ENCODE results near the gene PIK3C2G.

Gene PIK3C2G

GRCh38 chr12:18578191-18578590 is 316.9 kb downstream of the PIK3C2G start:
- DNase-seq: no peak

DNA sequence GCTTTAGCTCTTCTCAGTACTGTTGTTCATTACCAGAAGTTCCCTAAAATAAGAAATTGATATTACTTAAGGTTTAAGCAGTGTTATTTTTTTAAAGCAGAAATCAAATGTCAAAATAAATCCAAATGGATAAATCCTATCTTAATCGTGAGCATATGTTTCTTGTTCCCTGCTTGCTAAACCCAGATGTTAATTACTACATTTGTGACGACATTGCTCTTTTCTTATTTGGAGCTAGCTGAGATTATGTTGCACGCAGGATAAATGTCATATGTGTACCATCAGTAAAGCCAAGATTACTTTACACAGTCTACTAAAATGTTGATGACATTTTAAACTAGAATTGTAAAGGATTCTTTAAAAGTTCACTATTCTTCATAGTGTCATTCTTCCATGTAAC is 319.0 kb downstream of the PIK3C2G start:
- DNase-seq: no peak

DNA sequence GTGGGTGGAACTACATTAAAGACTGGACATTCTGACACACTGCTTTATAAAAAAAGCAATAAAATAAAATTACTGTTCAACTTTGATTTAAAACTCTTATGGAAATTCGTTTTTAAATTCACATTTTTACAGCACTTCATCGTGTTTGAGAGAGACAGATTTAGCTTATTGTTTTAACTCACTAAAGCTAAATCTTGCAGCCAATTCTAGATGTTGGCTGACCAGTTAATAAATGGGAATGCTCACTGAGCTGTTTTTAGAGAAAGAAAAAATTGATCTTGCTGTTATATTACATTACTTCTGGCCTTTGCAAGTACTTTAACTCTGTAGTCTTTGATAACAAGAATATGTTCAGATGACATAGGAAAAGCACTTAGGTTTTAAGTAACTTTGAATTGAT is 319.4 kb downstream of the PIK3C2G start:
- no peak for DNase-seq

- no peak for DNase-seq
These were observed 320.1 kb downstream of the PIK3C2G start for GRCh38 chr12:18581232-18581962.

DNA sequence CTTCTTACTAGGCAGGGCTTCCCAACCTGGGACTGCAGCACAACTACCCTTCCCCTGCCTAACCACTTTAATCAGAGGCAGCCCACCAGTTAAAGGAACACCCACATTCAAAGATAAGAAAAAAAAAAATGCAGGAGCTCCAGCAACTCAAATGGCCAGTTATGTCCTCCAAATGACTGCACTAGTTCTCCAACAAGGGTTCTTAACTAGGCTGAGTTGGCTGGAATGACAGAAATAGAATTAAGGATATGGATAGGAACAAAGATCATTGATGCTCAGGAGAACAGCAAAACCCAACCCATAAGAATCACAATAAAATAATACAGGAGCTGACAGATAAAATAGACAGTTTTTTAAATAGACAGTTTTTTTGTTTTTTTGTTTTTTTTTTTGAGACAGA is 322.3 kb downstream of the PIK3C2G start:
- DNase-seq: no peak

DNA sequence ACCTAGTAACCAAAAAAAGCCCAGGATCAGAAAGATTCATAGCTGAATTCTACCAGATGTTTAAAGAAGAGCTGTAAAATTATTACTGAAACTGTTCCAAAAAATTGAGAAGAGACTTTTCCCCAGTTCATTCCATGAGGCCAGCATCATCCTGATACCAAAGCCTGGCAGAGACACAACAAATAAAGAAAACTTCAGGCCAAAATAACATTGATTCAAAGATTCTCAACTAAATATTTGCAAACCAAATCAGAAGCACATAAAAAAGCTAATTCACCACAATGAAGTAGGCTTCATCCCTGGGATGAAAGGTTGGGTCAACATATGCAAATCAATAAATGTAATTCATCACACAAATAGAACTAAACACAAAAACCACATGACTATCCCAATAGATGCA is 325.3 kb downstream of the PIK3C2G start:
- no peak for DNase-seq

DNA sequence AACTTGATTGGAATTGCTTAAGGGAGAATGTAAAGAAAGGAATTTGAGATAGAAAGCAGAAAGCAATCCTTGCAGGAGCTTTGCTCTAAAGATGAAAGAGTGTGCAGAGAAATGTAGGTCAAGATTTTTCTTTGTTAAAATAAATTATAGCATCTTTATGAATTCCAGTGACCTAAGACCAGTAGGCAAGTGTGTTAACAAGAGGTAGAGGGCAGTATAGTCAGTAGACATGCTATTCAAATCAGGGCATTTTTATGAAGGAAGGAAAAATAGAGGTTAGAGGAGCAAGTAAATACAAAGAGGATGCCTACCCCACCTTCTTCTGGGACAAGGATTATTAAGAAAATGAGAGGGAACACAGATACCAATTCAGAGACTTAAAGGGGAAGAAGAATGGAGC is 328.0 kb downstream of the PIK3C2G start:
- no peak for DNase-seq

- no peak for DNase-seq
These were observed 330.2 kb downstream of the PIK3C2G start for GRCh38 chr12:18591473-18591872.

GRCh38 chr12:18595412-18595811 is 334.1 kb downstream of the PIK3C2G start:
- DNase-seq: no peak

GRCh38 chr12:18601962-18602361 is 340.6 kb downstream of the PIK3C2G start:
- no peak for DNase-seq

DNA sequence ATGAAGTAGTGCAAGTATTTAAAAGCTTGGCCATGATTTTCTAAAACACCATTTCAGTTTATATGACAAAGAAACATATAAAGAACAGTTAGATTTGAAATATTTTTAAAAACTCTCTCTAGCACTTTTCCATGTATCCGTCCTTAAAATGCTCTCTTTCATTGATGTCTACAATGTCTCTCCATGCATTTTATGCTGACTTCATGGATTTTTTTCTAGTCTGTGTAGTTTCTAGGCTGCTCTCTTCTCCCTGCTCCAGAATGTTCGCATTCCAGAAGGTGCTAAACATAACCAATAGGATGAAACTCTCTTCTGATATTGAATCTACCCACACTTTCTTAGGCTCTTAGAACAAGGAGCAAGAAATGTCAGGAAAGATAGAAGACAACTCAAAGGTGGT is 351.7 kb downstream of the PIK3C2G start:
- no peak for DNase-seq

GRCh38 chr12:18620986-18621385 is 359.7 kb downstream of the PIK3C2G start:
- no peak for DNase-seq

- DNase-seq: no peak
These were observed 368.1 kb downstream of the PIK3C2G start for GRCh38 chr12:18629445-18629844.

DNA sequence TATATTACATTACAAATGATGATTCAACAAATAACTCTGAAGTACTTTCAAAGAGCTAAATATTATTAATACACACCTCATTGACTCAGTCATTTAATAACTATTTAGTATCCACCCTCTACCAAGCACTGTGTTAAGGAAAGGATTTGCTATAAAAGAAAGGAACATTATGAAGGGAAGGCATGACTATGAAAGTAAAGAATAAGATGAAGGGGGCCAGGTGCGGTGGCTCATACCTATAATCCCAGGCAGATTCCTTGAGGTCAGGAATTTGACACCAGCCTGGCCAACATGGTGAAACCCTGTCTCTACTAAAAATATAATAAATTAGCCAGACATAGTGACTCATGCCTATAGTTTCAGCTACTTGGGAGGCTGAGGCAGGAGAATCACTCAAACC is 368.6 kb downstream of the PIK3C2G start:
- no peak for DNase-seq

GRCh38 chr12:18631339-18631738 is 370.0 kb downstream of the PIK3C2G start:
- no peak for DNase-seq

- no peak for DNase-seq
These were observed 371.5 kb downstream of the PIK3C2G start for GRCh38 chr12:18632848-18633247.

DNA sequence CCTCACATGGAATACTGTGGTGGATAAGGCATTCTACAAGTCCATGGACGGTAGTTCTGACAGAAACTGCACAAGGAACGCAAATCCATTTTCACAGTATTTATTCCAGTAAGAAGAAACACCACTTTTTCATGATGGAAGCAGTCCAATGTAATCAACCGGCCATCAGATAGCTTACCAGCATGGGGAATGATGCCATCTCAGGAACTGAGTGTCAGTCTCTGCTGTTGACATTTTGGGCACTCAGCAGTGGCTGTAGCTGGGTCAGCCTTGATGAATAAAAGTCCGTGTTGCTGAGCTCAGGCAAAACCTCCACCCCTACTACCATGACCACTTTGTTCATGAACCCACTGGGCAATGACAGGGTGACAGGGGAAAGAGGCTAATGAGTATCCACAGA is 373.1 kb downstream of the PIK3C2G start:
- DNase-seq: no peak

DNA sequence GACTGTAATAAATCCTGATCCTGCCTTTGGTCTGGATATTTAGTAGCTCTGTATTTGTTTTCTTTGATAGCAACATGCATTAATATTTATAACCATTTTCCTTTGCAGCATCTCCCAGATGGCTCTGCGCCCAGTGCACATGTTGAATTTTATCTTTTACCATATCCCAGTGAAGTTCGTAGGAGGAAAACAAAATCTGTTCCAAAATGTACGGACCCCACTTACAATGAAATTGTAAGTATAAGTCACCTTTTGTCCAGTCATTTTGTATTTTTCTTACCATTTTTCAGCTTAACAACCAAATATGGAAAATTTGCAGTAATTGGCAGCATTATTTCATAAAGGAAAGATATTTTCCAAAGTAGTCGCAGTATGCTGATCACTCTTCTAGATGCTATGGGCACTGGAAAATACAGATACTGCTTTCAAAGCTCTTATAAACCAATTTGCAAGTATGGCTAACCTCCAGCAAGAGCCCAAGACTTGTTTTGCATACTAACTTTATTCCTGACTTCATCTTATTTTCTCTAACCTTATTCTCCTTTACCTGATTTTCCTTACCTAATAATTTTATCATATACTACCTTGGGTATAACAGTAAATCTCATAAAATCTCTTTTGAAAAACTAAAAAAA is 379.1 kb downstream of the PIK3C2G start:
- no peak for DNase-seq

DNA sequence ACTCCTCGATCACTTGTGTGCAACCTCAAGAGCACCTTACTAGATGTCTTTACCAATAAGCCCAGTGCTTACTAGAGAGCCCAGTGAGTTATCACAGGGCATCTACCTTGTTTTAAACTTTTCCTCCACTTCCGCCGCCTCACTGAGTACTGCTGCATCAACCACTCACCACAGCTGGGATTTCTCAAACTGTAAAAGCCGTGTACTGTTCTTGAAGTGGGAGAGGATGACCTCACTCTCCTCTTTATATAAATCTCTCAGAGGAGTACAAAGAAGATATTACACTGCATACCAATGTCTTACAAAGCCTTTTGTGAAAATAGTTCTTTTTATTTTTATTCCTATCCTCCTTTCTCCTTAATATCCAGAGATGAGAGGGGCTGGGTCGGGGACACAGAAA is 382.4 kb downstream of the PIK3C2G start:
- DNase-seq: no peak

GRCh38 chr12:18644564-18644963 is 383.2 kb downstream of the PIK3C2G start:
- DNase-seq: no peak

GRCh38 chr12:18646286-18646890 is 385.1 kb downstream of the PIK3C2G start:
- no peak for DNase-seq

GRCh38 chr12:18651525-18651924 is 390.2 kb downstream of the PIK3C2G start:
- DNase-seq: no peak

GRCh38 chr12:18652596-18652995 is 391.3 kb downstream of the PIK3C2G start:
- no peak for DNase-seq

GRCh38 chr12:18653465-18653864 is 392.1 kb downstream of the PIK3C2G start:
- DNase-seq: no peak
